Kidney epithelial cell (primary cell): ENCODE measurements around the gene KMT5C. TPM values are rescaled to one million over a fixed set of nuclear protein-coding genes. Genes with fewer than 3 reads are reported as not detected.
A peak's percentile ranks its signal among the peaks of the same experiment; 100 is the strongest.

Experiments
- DNase-seq: peaks from one replicate; pipeline ENCODE4 v3.0.0-alpha.2; 2010; ENCODE audit warnings: low read depth
- H3K27me3 ChIP-seq: 2 replicates; pipeline ENCODE4 v1.6.0; 2011; ENCODE audit warnings: low read length; ENCODE audit not compliant: control insufficient read depth, insufficient read depth
- H3K36me3 ChIP-seq: 2 replicates; pipeline ENCODE4 v1.5.1; 2011; ENCODE audit warnings: low read length; ENCODE audit not compliant: control insufficient read depth, insufficient read depth
- H3K4me3 ChIP-seq: 2 replicates; pipeline ENCODE4 v1.5.1; 2011; ENCODE audit warnings: low read depth, mild to moderate bottlenecking, control low read depth, low read length
- total RNA-seq: library from RNA; depleted of rRNA; stranded (reverse); fragments of >200 nt; gene quantifications from 2 replicates; pipeline ENCODE4 v1.2.3, GENCODE V29; 2015
- TF ChIP-seq, protein P1 (sequence below): IDR thresholded peaks from 2 replicates; pipeline ENCODE4 v1.5.1; 2011; ENCODE audit warnings: mild to moderate bottlenecking, moderate library complexity, low read length, control low read depth, inconsistent platforms; ENCODE audit not compliant: insufficient read depth, poor library complexity, severe bottlenecking

KMT5C gene
- total RNA-seq, 1 donor from 2014 or later, result 11.9 TPM

DNA sequence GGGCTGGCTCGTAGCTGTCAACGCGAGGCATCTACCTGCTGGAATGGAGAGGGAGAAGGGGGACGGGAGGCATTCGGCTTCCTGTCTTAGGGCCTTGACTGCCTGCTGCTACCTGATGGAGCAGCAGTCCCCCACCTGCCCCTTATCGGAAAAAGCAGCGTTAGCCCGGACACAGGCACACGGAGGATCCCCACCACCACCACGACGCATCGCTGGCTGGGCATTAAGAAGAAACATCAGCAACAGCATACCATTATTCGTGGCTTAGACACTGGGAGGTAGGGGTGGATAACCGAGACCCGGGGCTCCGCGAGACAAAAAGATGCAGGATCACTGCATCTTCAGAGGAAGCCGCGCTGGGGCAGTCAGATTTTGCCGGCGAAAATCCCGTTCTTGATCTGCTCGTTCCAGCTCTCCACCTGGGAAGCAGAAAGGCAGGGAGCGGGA lies 13.7 kb downstream of the KMT5C start:
- no peaks in the 10 kb centered on the region for H3K36me3 ChIP-seq
- no peak for DNase-seq
- H3K27me3 ChIP-seq, result peaks cover 37% of the 10 kb centered on the region
- TF ChIP-seq, protein P1, sequence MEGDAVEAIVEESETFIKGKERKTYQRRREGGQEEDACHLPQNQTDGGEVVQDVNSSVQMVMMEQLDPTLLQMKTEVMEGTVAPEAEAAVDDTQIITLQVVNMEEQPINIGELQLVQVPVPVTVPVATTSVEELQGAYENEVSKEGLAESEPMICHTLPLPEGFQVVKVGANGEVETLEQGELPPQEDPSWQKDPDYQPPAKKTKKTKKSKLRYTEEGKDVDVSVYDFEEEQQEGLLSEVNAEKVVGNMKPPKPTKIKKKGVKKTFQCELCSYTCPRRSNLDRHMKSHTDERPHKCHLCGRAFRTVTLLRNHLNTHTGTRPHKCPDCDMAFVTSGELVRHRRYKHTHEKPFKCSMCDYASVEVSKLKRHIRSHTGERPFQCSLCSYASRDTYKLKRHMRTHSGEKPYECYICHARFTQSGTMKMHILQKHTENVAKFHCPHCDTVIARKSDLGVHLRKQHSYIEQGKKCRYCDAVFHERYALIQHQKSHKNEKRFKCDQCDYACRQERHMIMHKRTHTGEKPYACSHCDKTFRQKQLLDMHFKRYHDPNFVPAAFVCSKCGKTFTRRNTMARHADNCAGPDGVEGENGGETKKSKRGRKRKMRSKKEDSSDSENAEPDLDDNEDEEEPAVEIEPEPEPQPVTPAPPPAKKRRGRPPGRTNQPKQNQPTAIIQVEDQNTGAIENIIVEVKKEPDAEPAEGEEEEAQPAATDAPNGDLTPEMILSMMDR, result no peak
- H3K4me3 ChIP-seq, result peak overlapping the region; percentile 49

GRCh38 chr19:55353803-55354697 lies 14.4 kb downstream of the KMT5C start:
- H3K27me3 ChIP-seq, result peaks cover 37% of the 10 kb centered on the region
- TF ChIP-seq, protein P1, result no peak
- peak overlapping the region; percentile 49 for H3K4me3 ChIP-seq
- no peak for DNase-seq
- H3K36me3 ChIP-seq, result no peaks in the 10 kb centered on the region

GRCh38 chr19:55354698-55355212 lies 15.1 kb downstream of the KMT5C start, which contains the start of gene COX6B2:
COX6B2 (minus strand) TSS chr19:55354719; CDS start chr19:55354521, 198 bp downstream.
- H3K4me3 ChIP-seq, result peak within 1 kb of the TSS; percentile 49
- TF ChIP-seq, protein P1, result no peak
- H3K27me3 ChIP-seq, result peaks cover 37% of the 10 kb centered on the region
- no peaks in the 10 kb centered on the region for H3K36me3 ChIP-seq
- no peak for DNase-seq

- DNase-seq, result no peak
- TF ChIP-seq, protein P1, result no peak
- Histone ChIP-seq H3K27me3 (peaks cover 37% of the 10 kb centered on the region), H3K4me3 (no peak overlapping the region), H3K36me3 (no peaks in the 10 kb centered on the region)
Measured at GRCh38 chr19:55355213-55355821, 15.6 kb downstream of the KMT5C start.

GRCh38 chr19:55358493-55358892 lies 18.8 kb downstream of the KMT5C start:
- Histone ChIP-seq H3K4me3 (no peak overlapping the region), H3K36me3 (no peaks in the 10 kb centered on the region), H3K27me3 (peaks cover 19% of the 10 kb centered on the region)
- TF ChIP-seq, protein P1, result no peak
- DNase-seq, result no peak
